ENCODE data around the gene MACROD2. TPM values are rescaled to one million over a fixed set of nuclear protein-coding genes. Genes with fewer than 3 reads are reported as not detected.

Gene MACROD2
- total RNA-seq, 6 experiments from 2014 or later, result 0.05 to 0.57 (median 0.11) TPM; not detected in 1

- no peak for TF ChIP-seq CTCF (IDR thresholded peaks at IDR 0.05)
- no peak for DNase-seq
- no peaks in the 10 kb centered on the region; the same call in 1 of the 2 replicates for H3K9me3 Mint-ChIP-seq
- H3K27me3 Mint-ChIP-seq (ENCODE audit: insufficient read depth), result peaks cover 4% of the 10 kb centered on the region
- no peaks in the 10 kb centered on the region for H3K4me1 Mint-ChIP-seq (ENCODE audit: low read depth)
- H3K36me3 Mint-ChIP-seq (ENCODE audit: low read depth), result no peaks in the 10 kb centered on the region
- no peak overlapping the region for H3K27ac Mint-ChIP-seq
- H3K4me3 Mint-ChIP-seq, result no peak overlapping the region
Observed at GRCh38 chr20:15600565-15600964, 1605.2 kb downstream of the MACROD2 start.

GRCh38 chr20:15603506-15603905, 1608.2 kb downstream of the MACROD2 start:
- Mint-ChIP-seq H3K4me3 (no peak overlapping the region), H3K9me3 (no peaks in the 10 kb centered on the region; the same call in 1 of the 2 replicates), H3K36me3 (ENCODE audit: low read depth) (no peaks in the 10 kb centered on the region), H3K27ac (no peak overlapping the region), H3K4me1 (ENCODE audit: low read depth) (no peaks in the 10 kb centered on the region), H3K27me3 (ENCODE audit: insufficient read depth) (peaks cover 4% of the 10 kb centered on the region)
- DNase-seq, result no peak
- no peak for TF ChIP-seq CTCF (IDR thresholded peaks at IDR 0.05)

- Mint-ChIP-seq H3K27me3 (ENCODE audit: insufficient read depth) (peaks cover 4% of the 10 kb centered on the region), H3K9me3 (no peaks in the 10 kb centered on the region; the same call in 1 of the 2 replicates), H3K27ac (no peak overlapping the region), H3K36me3 (ENCODE audit: low read depth) (no peaks in the 10 kb centered on the region), H3K4me3 (no peak overlapping the region), H3K4me1 (ENCODE audit: low read depth) (no peaks in the 10 kb centered on the region)
- TF ChIP-seq CTCF (IDR thresholded peaks at IDR 0.05), result no peak
- no peak for DNase-seq
Observed at GRCh38 chr20:15603978-15604805, 1608.9 kb downstream of the MACROD2 start.

- H3K36me3 Mint-ChIP-seq (ENCODE audit: low read depth), result no peaks in the 10 kb centered on the region
- H3K27ac Mint-ChIP-seq, result no peak overlapping the region
- H3K4me3 Mint-ChIP-seq, result no peak overlapping the region
- peaks cover 1% of the 10 kb centered on the region for H3K27me3 Mint-ChIP-seq (ENCODE audit: insufficient read depth)
- no peak for DNase-seq
- TF ChIP-seq CTCF (IDR thresholded peaks at IDR 0.05), result no peak
- H3K9me3 Mint-ChIP-seq, result no peaks in the 10 kb centered on the region; the same call in 1 of the 2 replicates
- peaks cover 3% of the 10 kb centered on the region; the same call in 1 of the 2 replicates for H3K4me1 Mint-ChIP-seq (ENCODE audit: low read depth)
Observed at GRCh38 chr20:15609921-15610320, 1614.6 kb downstream of the MACROD2 start.

- Mint-ChIP-seq H3K27me3 (ENCODE audit: insufficient read depth) (peaks cover 1% of the 10 kb centered on the region), H3K4me3 (no peak overlapping the region), H3K27ac (no peak overlapping the region), H3K4me1 (ENCODE audit: low read depth) (peaks cover 10% of the 10 kb centered on the region; the same call in 1 of the 2 replicates), H3K9me3 (no peaks in the 10 kb centered on the region; the same call in 1 of the 2 replicates), H3K36me3 (ENCODE audit: low read depth) (no peaks in the 10 kb centered on the region)
- no peak for TF ChIP-seq CTCF (IDR thresholded peaks at IDR 0.05)
- DNase-seq, result no peak
Observed at GRCh38 chr20:15610787-15611186, 1615.5 kb downstream of the MACROD2 start.
